HCT116 (cell line): ENCODE data around the gene CR2.

Experiments used
- CTCF ChIP-seq, 3 experiments: fragments of 200-600 bp in 1 of 3; sonication (generic) in 1 of 3; IDR thresholded peaks in 2 of 3; conservative IDR thresholded peaks in 1 of 3; 2 replicates each; pipeline ENCODE4 v1.5.1; 2012 to 2017; ENCODE audit warnings: low read depth in 2 of 3, low read length in 2 of 3, antibody characterized with exemption in 1 of 3, borderline replicate concordance in 1 of 3, control low read depth in 1 of 3, mild to moderate bottlenecking in 1 of 3, mixed read lengths in 1 of 3, mixed run types in 1 of 3, moderate library complexity in 1 of 3; ENCODE audit not compliant: insufficient read depth in 1 of 3
- POLR2AphosphoS5 ChIP-seq: IDR thresholded peaks from 2 replicates; pipeline ENCODE4 v1.6.1; 2011; ENCODE audit warnings: mild to moderate bottlenecking, low read depth, low read length, moderate library complexity
- YY1 ChIP-seq: IDR thresholded peaks from 2 replicates; pipeline ENCODE4 v1.6.1; 2011; ENCODE audit warnings: low read length, low read depth, moderate library complexity, mild to moderate bottlenecking; ENCODE audit not compliant: insufficient replicate concordance; ENCODE audit errors: extremely low read depth
- TF ChIP-seq, protein P1 (sequence below): IDR thresholded peaks from 2 replicates; pipeline ENCODE4 v1.6.1; 2012; ENCODE audit warnings: low read depth

- TF ChIP-seq YY1 (no peak), CTCF (IDR thresholded peaks at IDR 0.05 in 2 of 3, conservative IDR thresholded peaks at IDR 0.05 in 1 of 3; ENCODE audit: borderline replicate concordance in 1 of 3, insufficient read depth in 1 of 3, low read depth in 2 of 3, low read length in 2 of 3) (no peak), POLR2AphosphoS5 (no peak)
- TF ChIP-seq, protein P1, sequence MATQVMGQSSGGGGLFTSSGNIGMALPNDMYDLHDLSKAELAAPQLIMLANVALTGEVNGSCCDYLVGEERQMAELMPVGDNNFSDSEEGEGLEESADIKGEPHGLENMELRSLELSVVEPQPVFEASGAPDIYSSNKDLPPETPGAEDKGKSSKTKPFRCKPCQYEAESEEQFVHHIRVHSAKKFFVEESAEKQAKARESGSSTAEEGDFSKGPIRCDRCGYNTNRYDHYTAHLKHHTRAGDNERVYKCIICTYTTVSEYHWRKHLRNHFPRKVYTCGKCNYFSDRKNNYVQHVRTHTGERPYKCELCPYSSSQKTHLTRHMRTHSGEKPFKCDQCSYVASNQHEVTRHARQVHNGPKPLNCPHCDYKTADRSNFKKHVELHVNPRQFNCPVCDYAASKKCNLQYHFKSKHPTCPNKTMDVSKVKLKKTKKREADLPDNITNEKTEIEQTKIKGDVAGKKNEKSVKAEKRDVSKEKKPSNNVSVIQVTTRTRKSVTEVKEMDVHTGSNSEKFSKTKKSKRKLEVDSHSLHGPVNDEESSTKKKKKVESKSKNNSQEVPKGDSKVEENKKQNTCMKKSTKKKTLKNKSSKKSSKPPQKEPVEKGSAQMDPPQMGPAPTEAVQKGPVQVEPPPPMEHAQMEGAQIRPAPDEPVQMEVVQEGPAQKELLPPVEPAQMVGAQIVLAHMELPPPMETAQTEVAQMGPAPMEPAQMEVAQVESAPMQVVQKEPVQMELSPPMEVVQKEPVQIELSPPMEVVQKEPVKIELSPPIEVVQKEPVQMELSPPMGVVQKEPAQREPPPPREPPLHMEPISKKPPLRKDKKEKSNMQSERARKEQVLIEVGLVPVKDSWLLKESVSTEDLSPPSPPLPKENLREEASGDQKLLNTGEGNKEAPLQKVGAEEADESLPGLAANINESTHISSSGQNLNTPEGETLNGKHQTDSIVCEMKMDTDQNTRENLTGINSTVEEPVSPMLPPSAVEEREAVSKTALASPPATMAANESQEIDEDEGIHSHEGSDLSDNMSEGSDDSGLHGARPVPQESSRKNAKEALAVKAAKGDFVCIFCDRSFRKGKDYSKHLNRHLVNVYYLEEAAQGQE = no peak
Observed at GRCh38 chr1:207501071-207501470, 46.9 kb downstream of the CR2 start.
